Measurements from ENCODE around the gene CDV3.
"Not testable (repeated sequence)": the region's sequence is repeated elsewhere in the genome, so short reads cannot be mapped to it uniquely, and the experiment has no call there.

CDV3 gene

GRCh38 chr3:133544983-133545382 is 28.5 kb upstream of the CDV3 start:
- not testable (repeated sequence) for H2AFZ ChIP-seq (ENCODE audit: low read length)
- WGBS, 2 donors (ENCODE audit: extremely low coverage in 2 of 2, insufficient read length in 2 of 2, insufficient replicate concordance in 1 of 2), result no CpG with 5 or more reads among the region's 2 CpGs

GRCh38 chr3:133547432-133548041 is 25.9 kb upstream of the CDV3 start:
- peaks cover 0 to 2% of the 10 kb centered on the region in 2 donors for H3K9me3 ChIP-seq (replicated peaks in 1 of 2; ENCODE audit: control insufficient read depth in 2 of 2, insufficient read depth in 1 of 2, low read depth in 1 of 2, low read length in 2 of 2)
- no peak overlapping the region for H2BK15ac ChIP-seq (ENCODE audit: low read length)
- WGBS, 2 donors (ENCODE audit: extremely low coverage in 2 of 2, insufficient read length in 2 of 2, insufficient replicate concordance in 1 of 2), result no CpG with 5 or more reads among the region's 3 CpGs
- peaks cover 0 to 4% of the 10 kb centered on the region in 2 donors for H3K4me1 ChIP-seq (ENCODE audit: control insufficient read depth in 2 of 2, insufficient read depth in 1 of 2, low read depth in 1 of 2, low read length in 2 of 2)
- no peak overlapping the region for H3K9ac ChIP-seq (ENCODE audit: low read depth, low read length, poor library complexity)
- H3K4ac ChIP-seq (ENCODE audit: low read length), result no peak overlapping the region
- H3K27ac ChIP-seq (replicated peaks; ENCODE audit: low read length), result peak overlapping the region; percentile 46
- no peak overlapping the region for H3K4me2 ChIP-seq (ENCODE audit: insufficient read depth, low read length, poor library complexity, severe bottlenecking)
- no peak overlapping the region for H3K4me3 ChIP-seq (ENCODE audit: low read length in 2 of 2)
- no peak for DNase-seq (ENCODE audit: low spot score)
- no peaks in the 10 kb centered on the region for H3K79me1 ChIP-seq (ENCODE audit: low read depth, low read length)
- no peak overlapping the region for H2AFZ ChIP-seq (ENCODE audit: low read length)
- H3K23ac ChIP-seq (ENCODE audit: low read depth, low read length, poor library complexity), result no peak overlapping the region
- no peak overlapping the region for H4K8ac ChIP-seq (ENCODE audit: low read depth, low read length)
- no peak overlapping the region for H2BK120ac ChIP-seq (ENCODE audit: low read depth, low read length)
- H4K91ac ChIP-seq (ENCODE audit: low read depth, low read length, poor library complexity), result no peak overlapping the region
- H3K14ac ChIP-seq (ENCODE audit: low read length), result no peak overlapping the region
- no peak overlapping the region for H2BK12ac ChIP-seq (ENCODE audit: low read length)
- no peaks in the 10 kb centered on the region for H3K27me3 ChIP-seq (ENCODE audit: control insufficient read depth in 3 of 3, insufficient read depth in 3 of 3, low read depth in 1 of 3, low read length in 3 of 3)
- no peak overlapping the region for H3K18ac ChIP-seq (ENCODE audit: low read length)
- H2AK5ac ChIP-seq (ENCODE audit: low read depth, low read length), result no peak overlapping the region
- H3K36me3 ChIP-seq (replicated peaks in 1 of 2; ENCODE audit: control insufficient read depth in 2 of 2, insufficient read depth in 2 of 2, low read length in 2 of 2), result no peaks in the 10 kb centered on the region
- H2BK5ac ChIP-seq (ENCODE audit: low read length), result no peak overlapping the region

More at GRCh38 chr3:133544983-133545382, 28.5 kb upstream of the CDV3 start:
- not testable (repeated sequence) for H2BK5ac ChIP-seq (ENCODE audit: low read length); H3K27ac ChIP-seq (replicated peaks; ENCODE audit: low read length); H2BK15ac ChIP-seq (ENCODE audit: low read length); H4K91ac ChIP-seq (ENCODE audit: low read depth, low read length, poor library complexity); H3K14ac ChIP-seq (ENCODE audit: low read length); H2BK12ac ChIP-seq (ENCODE audit: low read length); H3K4me3 ChIP-seq (ENCODE audit: low read length in 2 of 2); H3K4ac ChIP-seq (ENCODE audit: low read length); H3K9ac ChIP-seq (ENCODE audit: low read depth, low read length, poor library complexity); H2AK5ac ChIP-seq (ENCODE audit: low read depth, low read length); H3K27me3 ChIP-seq (ENCODE audit: control insufficient read depth in 3 of 3, insufficient read depth in 3 of 3, low read depth in 1 of 3, low read length in 3 of 3); H3K23ac ChIP-seq (ENCODE audit: low read depth, low read length, poor library complexity); H3K4me1 ChIP-seq (ENCODE audit: control insufficient read depth in 2 of 2, insufficient read depth in 1 of 2, low read depth in 1 of 2, low read length in 2 of 2); H3K18ac ChIP-seq (ENCODE audit: low read length); H3K79me1 ChIP-seq (ENCODE audit: low read depth, low read length); H3K9me3 ChIP-seq (replicated peaks in 1 of 2; ENCODE audit: control insufficient read depth in 2 of 2, insufficient read depth in 1 of 2, low read depth in 1 of 2, low read length in 2 of 2); H3K36me3 ChIP-seq (replicated peaks in 1 of 2; ENCODE audit: control insufficient read depth in 2 of 2, insufficient read depth in 2 of 2, low read length in 2 of 2); H4K8ac ChIP-seq (ENCODE audit: low read depth, low read length); H2BK120ac ChIP-seq (ENCODE audit: low read depth, low read length); DNase-seq (ENCODE audit: low spot score); H3K4me2 ChIP-seq (ENCODE audit: insufficient read depth, low read length, poor library complexity, severe bottlenecking)

GRCh38 chr3:133548090-133548489 is 25.4 kb upstream of the CDV3 start:
- Histone ChIP-seq H3K27me3 (ENCODE audit: control insufficient read depth in 3 of 3, insufficient read depth in 3 of 3, low read depth in 1 of 3, low read length in 3 of 3) (no peaks in the 10 kb centered on the region), H3K14ac (ENCODE audit: low read length) (no peak overlapping the region), H3K36me3 (replicated peaks in 1 of 2; ENCODE audit: control insufficient read depth in 2 of 2, insufficient read depth in 2 of 2, low read length in 2 of 2) (no peaks in the 10 kb centered on the region), H4K8ac (ENCODE audit: low read depth, low read length) (no peak overlapping the region), H3K4me2 (ENCODE audit: insufficient read depth, low read length, poor library complexity, severe bottlenecking) (no peak overlapping the region), H3K9me3 (replicated peaks in 1 of 2; ENCODE audit: control insufficient read depth in 2 of 2, insufficient read depth in 1 of 2, low read depth in 1 of 2, low read length in 2 of 2) (peaks cover 0 to 2% of the 10 kb centered on the region in 2 donors), H2BK12ac (ENCODE audit: low read length) (no peak overlapping the region), H2AFZ (ENCODE audit: low read length) (no peak overlapping the region), H3K4me3 (ENCODE audit: low read length in 2 of 2) (no peak overlapping the region), H3K79me1 (ENCODE audit: low read depth, low read length) (no peaks in the 10 kb centered on the region), H3K9ac (ENCODE audit: low read depth, low read length, poor library complexity) (no peak overlapping the region), H3K18ac (ENCODE audit: low read length) (no peak overlapping the region), H2BK5ac (ENCODE audit: low read length) (no peak overlapping the region), H2BK120ac (ENCODE audit: low read depth, low read length) (no peak overlapping the region), H2BK15ac (ENCODE audit: low read length) (no peak overlapping the region), H3K27ac (replicated peaks; ENCODE audit: low read length) (peak overlapping the region; percentile 46), H3K23ac (ENCODE audit: low read depth, low read length, poor library complexity) (no peak overlapping the region), H2AK5ac (ENCODE audit: low read depth, low read length) (no peak overlapping the region), H4K91ac (ENCODE audit: low read depth, low read length, poor library complexity) (no peak overlapping the region), H3K4me1 (ENCODE audit: control insufficient read depth in 2 of 2, insufficient read depth in 1 of 2, low read depth in 1 of 2, low read length in 2 of 2) (peaks cover 0 to 4% of the 10 kb centered on the region in 2 donors), H3K4ac (ENCODE audit: low read length) (no peak overlapping the region)
- no peak for DNase-seq (ENCODE audit: low spot score)
- 100% methylated on average over 1 of the region's 2 CpGs; no CpG with 5 or more reads in 1 of the 2 donors for WGBS, 2 donors (ENCODE audit: extremely low coverage in 2 of 2, insufficient read length in 2 of 2, insufficient replicate concordance in 1 of 2)

- H3K23ac ChIP-seq (ENCODE audit: low read depth, low read length, poor library complexity), result no peak overlapping the region
- WGBS, 2 donors (ENCODE audit: extremely low coverage in 2 of 2, insufficient read length in 2 of 2, insufficient replicate concordance in 1 of 2), result no CpG with 5 or more reads among the region's 4 CpGs
Observed at GRCh38 chr3:133549565-133549964, 23.9 kb upstream of the CDV3 start.

More at GRCh38 chr3:133549565-133549964, 23.9 kb upstream of the CDV3 start:
- Histone ChIP-seq H3K36me3 (replicated peaks in 1 of 2; ENCODE audit: control insufficient read depth in 2 of 2, insufficient read depth in 2 of 2, low read length in 2 of 2) (no peaks in the 10 kb centered on the region), H3K4me3 (ENCODE audit: low read length in 2 of 2) (no peak overlapping the region), H3K27me3 (ENCODE audit: control insufficient read depth in 3 of 3, insufficient read depth in 3 of 3, low read depth in 1 of 3, low read length in 3 of 3) (no peaks in the 10 kb centered on the region), H3K4ac (ENCODE audit: low read length) (no peak overlapping the region), H3K27ac (replicated peaks; ENCODE audit: low read length) (no peak overlapping the region), H4K91ac (ENCODE audit: low read depth, low read length, poor library complexity) (no peak overlapping the region), H2BK120ac (ENCODE audit: low read depth, low read length) (no peak overlapping the region), H3K79me1 (ENCODE audit: low read depth, low read length) (no peaks in the 10 kb centered on the region), H2BK12ac (ENCODE audit: low read length) (no peak overlapping the region), H2AK5ac (ENCODE audit: low read depth, low read length) (no peak overlapping the region), H2BK15ac (ENCODE audit: low read length) (no peak overlapping the region), H3K9me3 (replicated peaks in 1 of 2; ENCODE audit: control insufficient read depth in 2 of 2, insufficient read depth in 1 of 2, low read depth in 1 of 2, low read length in 2 of 2) (peaks cover 0 to 2% of the 10 kb centered on the region in 2 donors), H3K18ac (ENCODE audit: low read length) (no peak overlapping the region), H3K14ac (ENCODE audit: low read length) (no peak overlapping the region), H2AFZ (ENCODE audit: low read length) (no peak overlapping the region), H3K9ac (ENCODE audit: low read depth, low read length, poor library complexity) (no peak overlapping the region), H2BK5ac (ENCODE audit: low read length) (no peak overlapping the region), H3K4me1 (ENCODE audit: control insufficient read depth in 2 of 2, insufficient read depth in 1 of 2, low read depth in 1 of 2, low read length in 2 of 2) (peaks cover 0 to 4% of the 10 kb centered on the region in 2 donors), H4K8ac (ENCODE audit: low read depth, low read length) (no peak overlapping the region), H3K4me2 (ENCODE audit: insufficient read depth, low read length, poor library complexity, severe bottlenecking) (no peak overlapping the region)
- no peak for DNase-seq (ENCODE audit: low spot score)
